ENCODE data around the gene PPP3R2. TPM values are rescaled to one million over a fixed set of nuclear protein-coding genes. Genes with fewer than 3 reads are reported as not detected.

The PPP3R2 gene
- total RNA-seq, 4 donors from 2014 or later: not detected

- TF ChIP-seq EP300 (IDR thresholded peaks at IDR 0.05) (no peak), POLR2A (IDR thresholded peaks at IDR 0.05) (no peak), CTCF (IDR thresholded peaks at IDR 0.05) (no peak)
- Histone ChIP-seq H3K4me3 (no peak overlapping the region), H3K4me1 (peaks cover 0 to 4% (median 0%) of the 10 kb centered on the region in 4 donors), H3K27ac (no peak overlapping the region), H3K27me3 (no peaks in the 10 kb centered on the region), H3K36me3 (no peaks in the 10 kb centered on the region), H3K9me3 (no peaks in the 10 kb centered on the region)
- DNase-seq (ENCODE audit: low spot score in 2 of 2): no peak
- WGBS, 2 donors: 93 to 94% methylated on average over 3 of the region's 3 CpGs
These were observed 10.8 kb upstream of the PPP3R2 start for GRCh38 chr9:101605547-101605946.

GRCh38 chr9:101604296-101604695 is 9.5 kb upstream of the PPP3R2 start:
- no peaks in the 10 kb centered on the region for H3K27me3 ChIP-seq
- 82 to 84% methylated on average over 2 of the region's 2 CpGs for WGBS, 2 donors
- TF ChIP-seq EP300 (IDR thresholded peaks at IDR 0.05): no peak
- no peak for TF ChIP-seq POLR2A (IDR thresholded peaks at IDR 0.05)
- H3K36me3 ChIP-seq: no peaks in the 10 kb centered on the region
- H3K4me1 ChIP-seq: peaks cover 0 to 4% (median 0%) of the 10 kb centered on the region in 4 donors
- no peak for DNase-seq (ENCODE audit: low spot score in 2 of 2)
- no peaks in the 10 kb centered on the region for H3K9me3 ChIP-seq
- no peak overlapping the region for H3K27ac ChIP-seq
- H3K4me3 ChIP-seq: no peak overlapping the region

GRCh38 chr9:101601904-101602765 is 7.4 kb upstream of the PPP3R2 start:
- peak in 1 of 2 donors; percentile 24 for DNase-seq (ENCODE audit: low spot score in 2 of 2)
- Histone ChIP-seq H3K36me3 (no peaks in the 10 kb centered on the region), H3K9me3 (no peaks in the 10 kb centered on the region), H3K4me1 (peaks cover 0 to 4% (median 0%) of the 10 kb centered on the region in 4 donors), H3K27ac (no peak overlapping the region), H3K4me3 (no peak overlapping the region), H3K27me3 (no peaks in the 10 kb centered on the region)
- peak; percentile 44 to 70 (median 55) for TF ChIP-seq CTCF (IDR thresholded peaks at IDR 0.05)
- TF ChIP-seq EP300 (IDR thresholded peaks at IDR 0.05): no peak
- no peak for TF ChIP-seq POLR2A (IDR thresholded peaks at IDR 0.05)
- WGBS, 2 donors: 17 to 18% methylated on average over 11 of the region's 11 CpGs

- no peak overlapping the region for H3K4me3 ChIP-seq
- no peaks in the 10 kb centered on the region for H3K36me3 ChIP-seq
- no peaks in the 10 kb centered on the region for H3K9me3 ChIP-seq
- TF ChIP-seq EP300 (IDR thresholded peaks at IDR 0.05): no peak
- no peak for TF ChIP-seq POLR2A (IDR thresholded peaks at IDR 0.05)
- no peak for TF ChIP-seq CTCF (IDR thresholded peaks at IDR 0.05)
- 72 to 74% methylated on average over 2 of the region's 2 CpGs for WGBS, 2 donors
- H3K27ac ChIP-seq: no peak overlapping the region
- no peak for DNase-seq (ENCODE audit: low spot score in 2 of 2)
- H3K27me3 ChIP-seq: no peaks in the 10 kb centered on the region
- H3K4me1 ChIP-seq: no peaks in the 10 kb centered on the region
These were observed 1.4 kb downstream of the PPP3R2 start for GRCh38 chr9:101593345-101593744.

- Histone ChIP-seq H3K36me3 (no peaks in the 10 kb centered on the region), H3K27ac (no peak overlapping the region), H3K9me3 (no peaks in the 10 kb centered on the region), H3K4me3 (no peak overlapping the region), H3K4me1 (no peaks in the 10 kb centered on the region), H3K27me3 (no peaks in the 10 kb centered on the region)
- DNase-seq (ENCODE audit: low spot score in 2 of 2): no peak
- TF ChIP-seq EP300 (IDR thresholded peaks at IDR 0.05): no peak
- no peak for TF ChIP-seq CTCF (IDR thresholded peaks at IDR 0.05)
- no peak for TF ChIP-seq POLR2A (IDR thresholded peaks at IDR 0.05)
These were observed 2.0 kb downstream of the PPP3R2 start for GRCh38 chr9:101592788-101593187.
